MM.1S (cell line): ENCODE measurements around the gene OGFOD3.

ENCODE experiments used
- DNase-seq: peaks from one replicate; pipeline ENCODE4 v3.0.0-alpha.2; 2015
- H2AFZ ChIP-seq: fragments of 300-600 bp; sonication (generic); 2 replicates; pipeline ENCODE4 v1.6.0; 2016; ENCODE audit warnings: antibody characterized with exemption, low read length
- H3F3A ChIP-seq: fragments of 300-600 bp; sonication (generic); 2 replicates; pipeline ENCODE4 v1.6.1; 2016; ENCODE audit warnings: mild to moderate bottlenecking, antibody characterized with exemption, low read length, moderate library complexity, mixed read lengths; ENCODE audit not compliant: insufficient read depth
- H3K27ac ChIP-seq: fragments of 300-600 bp; sonication (generic); 2 replicates; pipeline ENCODE4 v1.5.1; 2016; ENCODE audit warnings: mild to moderate bottlenecking, low read length
- H3K27me3 ChIP-seq: fragments of 300-600 bp; sonication (generic); replicated peaks from 2 replicates; pipeline ENCODE4 v1.6.0; 2016; ENCODE audit warnings: low read length; ENCODE audit not compliant: insufficient read depth
- H3K36me3 ChIP-seq: fragments of 300-600 bp; sonication (generic); replicated peaks from 2 replicates; pipeline ENCODE4 v1.6.1; 2016; ENCODE audit warnings: mild to moderate bottlenecking, low read length, mixed read lengths; ENCODE audit not compliant: insufficient read depth
- H3K4me1 ChIP-seq: fragments of 300-600 bp; sonication (generic); 2 replicates; pipeline ENCODE4 v1.6.1; 2016; ENCODE audit warnings: low read length, mixed read lengths
- H3K4me2 ChIP-seq: fragments of 300-600 bp; sonication (generic); 2 replicates; pipeline ENCODE4 v1.6.0; 2016; ENCODE audit warnings: low read depth, low read length
- H3K4me3 ChIP-seq: fragments of 300-600 bp; sonication (generic); 2 replicates; pipeline ENCODE4 v1.5.1; 2016; ENCODE audit warnings: low read length, mixed read lengths
- H3K79me2 ChIP-seq: fragments of 300-600 bp; sonication (generic); 2 replicates; pipeline ENCODE4 v1.6.1; 2016; ENCODE audit warnings: mixed run types, low read length, mixed read lengths
- H3K9ac ChIP-seq: fragments of 300-600 bp; sonication (generic); 2 replicates; pipeline ENCODE4 v1.6.1; 2016; ENCODE audit warnings: low read length, mixed read lengths
- H3K9me2 ChIP-seq: fragments of 300-600 bp; sonication (generic); replicated peaks from 2 replicates; pipeline ENCODE4 v1.6.1; 2016; ENCODE audit warnings: mild to moderate bottlenecking, low read length, mixed read lengths; ENCODE audit not compliant: insufficient read depth
- H3K9me3 ChIP-seq: fragments of 300-600 bp; sonication (generic); replicated peaks from 2 replicates; pipeline ENCODE4 v1.6.1; 2016; ENCODE audit warnings: mild to moderate bottlenecking, low read length, mixed read lengths; ENCODE audit not compliant: insufficient read depth
- H4K20me1 ChIP-seq: fragments of 300-600 bp; sonication (generic); 2 replicates; pipeline ENCODE4 v1.6.1; 2016; ENCODE audit warnings: mild to moderate bottlenecking, low read length, moderate library complexity, mixed read lengths; ENCODE audit not compliant: insufficient read depth
- EZH2 ChIP-seq: fragments of 300-600 bp; sonication (generic); optimal IDR thresholded peaks from 2 replicates; pipeline ENCODE3; 2017; ENCODE audit warnings: low read depth, mild to moderate bottlenecking, antibody characterized with exemption, low read length, mixed read lengths
- EZH2phosphoT487 ChIP-seq: fragments of 300-600 bp; sonication (generic); IDR thresholded peaks from 2 replicates; pipeline ENCODE4 v1.6.1; 2018; ENCODE audit warnings: antibody characterized with exemption, low read length
- TF ChIP-seq, protein P1 (sequence below): fragments of 300-600 bp; sonication (generic); IDR thresholded peaks from 2 replicates; pipeline ENCODE4 v1.5.1; 2016; ENCODE audit warnings: antibody characterized with exemption, low read length, mixed read lengths

Gene OGFOD3

DNA sequence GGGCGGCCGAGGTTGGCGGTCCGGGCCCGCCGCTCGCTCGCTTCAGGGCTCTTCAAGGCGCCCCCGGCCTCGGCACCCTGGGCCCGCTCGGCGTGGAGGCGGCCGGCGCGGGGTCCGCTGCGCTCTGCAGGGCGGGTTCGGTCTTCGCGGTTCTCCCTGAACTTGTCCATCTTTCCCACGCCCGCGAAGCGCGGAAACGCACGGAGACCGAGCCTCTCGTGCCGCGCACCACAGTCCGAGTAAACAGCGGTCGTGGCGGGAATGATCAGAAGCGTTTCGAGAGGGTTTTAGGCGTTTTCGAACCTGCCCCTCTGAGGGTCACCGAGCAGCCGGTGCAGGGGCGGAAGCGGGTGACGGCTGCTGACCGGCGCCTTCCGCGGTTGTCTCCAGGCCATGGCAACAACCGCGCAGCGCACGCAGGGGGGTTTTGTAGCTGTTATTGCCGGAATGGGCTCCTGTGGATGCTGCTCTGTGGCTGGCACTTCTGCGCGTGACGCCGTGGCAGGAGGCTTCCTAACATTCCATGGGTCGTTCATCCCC, 40.6 kb upstream of the OGFOD3 start:
- Histone ChIP-seq H3K27me3 (no peaks in the 10 kb centered on the region), H3K36me3 (no peaks in the 10 kb centered on the region; the same call in 1 of the 2 replicates), H3K79me2 (peaks cover 37% of the 10 kb centered on the region), H3K9me2 (no peaks in the 10 kb centered on the region), H3K9ac (peak overlapping the region; percentile 99), H3K4me1 (peaks cover 21% of the 10 kb centered on the region), H3K27ac (peak overlapping the region; percentile 100), H3K4me2 (peak overlapping the region; percentile 66), H4K20me1 (no peaks in the 10 kb centered on the region), H2AFZ (peak overlapping the region; percentile 46; the same call in 1 of the 2 replicates), H3K9me3 (no peaks in the 10 kb centered on the region), H3K4me3 (peak overlapping the region; percentile 90), H3F3A (peaks cover 28% of the 10 kb centered on the region)
- DNase-seq: peak; percentile 21
- no peak for TF ChIP-seq EZH2

DNA sequence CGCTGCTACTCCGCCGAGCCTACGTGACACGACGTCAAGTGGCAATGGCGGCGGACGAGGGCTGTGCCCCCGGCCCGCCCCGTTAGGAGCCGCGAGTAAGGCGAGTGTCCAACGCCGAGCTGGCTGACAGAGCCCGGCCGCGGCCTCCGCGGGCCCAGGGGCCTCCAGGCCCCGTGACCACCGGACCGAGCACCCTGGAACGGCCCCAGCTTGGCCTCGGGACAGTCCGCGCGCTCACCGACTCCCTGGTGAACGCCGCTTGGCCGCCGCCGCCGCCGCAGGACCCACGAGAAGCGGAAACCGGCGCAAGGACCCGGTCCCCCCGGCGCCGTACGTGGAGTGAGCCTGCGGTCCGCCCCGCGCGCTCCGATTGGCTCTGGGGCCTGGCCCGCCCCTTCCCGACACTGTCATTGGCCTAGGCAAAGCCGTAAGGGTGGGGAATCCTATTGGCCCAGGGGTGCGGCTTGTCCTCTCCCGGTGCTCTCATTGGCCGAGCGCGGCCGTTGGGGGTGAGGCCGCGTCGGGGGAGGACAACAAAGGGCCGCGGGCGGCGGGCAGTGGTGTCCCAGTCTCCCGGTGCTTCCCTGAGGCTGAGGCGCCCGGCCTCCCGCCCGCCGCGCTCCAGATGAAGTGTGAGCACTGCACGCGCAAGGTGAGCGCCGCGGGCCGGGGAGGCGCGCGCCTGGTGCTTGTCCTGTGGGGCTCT, 39.9 kb upstream of the OGFOD3 start, which contains the start of gene NARF:
NARF (plus strand) TSS at position 563 of the 706 bp plus-strand sequence; CDS start at position 626, 63 bp downstream.
- Histone ChIP-seq H3K4me3 (peak within 1 kb of the TSS; percentile 90), H3K4me1 (peaks cover 19% of the 10 kb centered on the region), H3K9ac (peak within 1 kb of the TSS; percentile 99), H3K36me3 (no peaks in the 10 kb centered on the region), H4K20me1 (no peaks in the 10 kb centered on the region), H2AFZ (peak within 1 kb of the TSS; percentile 46; the same call in 1 of the 2 replicates), H3K27ac (peak within 1 kb of the TSS; percentile 100), H3K9me2 (no peaks in the 10 kb centered on the region), H3K4me2 (peak within 1 kb of the TSS; percentile 97), H3K27me3 (no peaks in the 10 kb centered on the region), H3K9me3 (no peaks in the 10 kb centered on the region), H3K79me2 (peaks cover 34% of the 10 kb centered on the region), H3F3A (peaks cover 23% of the 10 kb centered on the region)
- peak; percentile 98 for DNase-seq
- TF ChIP-seq, protein P1, sequence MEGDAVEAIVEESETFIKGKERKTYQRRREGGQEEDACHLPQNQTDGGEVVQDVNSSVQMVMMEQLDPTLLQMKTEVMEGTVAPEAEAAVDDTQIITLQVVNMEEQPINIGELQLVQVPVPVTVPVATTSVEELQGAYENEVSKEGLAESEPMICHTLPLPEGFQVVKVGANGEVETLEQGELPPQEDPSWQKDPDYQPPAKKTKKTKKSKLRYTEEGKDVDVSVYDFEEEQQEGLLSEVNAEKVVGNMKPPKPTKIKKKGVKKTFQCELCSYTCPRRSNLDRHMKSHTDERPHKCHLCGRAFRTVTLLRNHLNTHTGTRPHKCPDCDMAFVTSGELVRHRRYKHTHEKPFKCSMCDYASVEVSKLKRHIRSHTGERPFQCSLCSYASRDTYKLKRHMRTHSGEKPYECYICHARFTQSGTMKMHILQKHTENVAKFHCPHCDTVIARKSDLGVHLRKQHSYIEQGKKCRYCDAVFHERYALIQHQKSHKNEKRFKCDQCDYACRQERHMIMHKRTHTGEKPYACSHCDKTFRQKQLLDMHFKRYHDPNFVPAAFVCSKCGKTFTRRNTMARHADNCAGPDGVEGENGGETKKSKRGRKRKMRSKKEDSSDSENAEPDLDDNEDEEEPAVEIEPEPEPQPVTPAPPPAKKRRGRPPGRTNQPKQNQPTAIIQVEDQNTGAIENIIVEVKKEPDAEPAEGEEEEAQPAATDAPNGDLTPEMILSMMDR: no peak
- TF ChIP-seq EZH2phosphoT487 (no peak), EZH2 (no peak)

DNA sequence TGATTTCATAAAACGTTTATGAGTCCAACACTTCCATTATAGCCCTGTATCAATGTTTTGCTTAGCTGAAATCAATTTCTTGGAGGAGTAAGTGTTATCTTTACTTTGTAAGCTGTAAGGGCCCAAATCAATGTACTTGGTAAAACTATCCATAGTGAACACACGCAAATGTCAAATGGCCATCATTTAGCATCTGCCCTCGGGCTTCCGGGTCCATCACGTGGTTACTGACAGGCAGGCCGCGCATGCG, 39.5 kb upstream of the OGFOD3 start:
- peak overlapping the region; percentile 40; the same call in 1 of the 2 replicates for H2AFZ ChIP-seq

More for the DNA sequence above, 39.5 kb upstream of the OGFOD3 start:
- H3K36me3 ChIP-seq: no peaks in the 10 kb centered on the region
- no peaks in the 10 kb centered on the region for H3K9me2 ChIP-seq
- H3K4me3 ChIP-seq: peak overlapping the region; percentile 90
- H3K4me1 ChIP-seq: peaks cover 19% of the 10 kb centered on the region
- H3K27me3 ChIP-seq: no peaks in the 10 kb centered on the region
- H4K20me1 ChIP-seq: no peaks in the 10 kb centered on the region
- peaks cover 23% of the 10 kb centered on the region for H3F3A ChIP-seq
- H3K9me3 ChIP-seq: no peaks in the 10 kb centered on the region
- peak overlapping the region; percentile 100 for H3K27ac ChIP-seq
- H3K9ac ChIP-seq: peak overlapping the region; percentile 99
- DNase-seq: no peak
- H3K79me2 ChIP-seq: peaks cover 29% of the 10 kb centered on the region
- TF ChIP-seq EZH2: no peak
- TF ChIP-seq EZH2phosphoT487: no peak
- TF ChIP-seq, protein P1: no peak
- H3K4me2 ChIP-seq: peak overlapping the region; percentile 97
